AG10803 (cell line): Measurements from ENCODE around the gene SLC6A1.

Source experiments
- DNase-seq: peaks from one replicate; pipeline ENCODE4 v3.0.0; 2010; ENCODE audit warnings: low read depth
- H3K4me3 ChIP-seq: 2 replicates; pipeline ENCODE4 v1.5.1; 2011; ENCODE audit warnings: mild to moderate bottlenecking, low read length, control low read depth
- CTCF ChIP-seq: conservative IDR thresholded peaks from 2 replicates; pipeline ENCODE4 v1.5.1; 2011; ENCODE audit warnings: mild to moderate bottlenecking, low read length, control low read depth, inconsistent platforms

The SLC6A1 gene

DNA sequence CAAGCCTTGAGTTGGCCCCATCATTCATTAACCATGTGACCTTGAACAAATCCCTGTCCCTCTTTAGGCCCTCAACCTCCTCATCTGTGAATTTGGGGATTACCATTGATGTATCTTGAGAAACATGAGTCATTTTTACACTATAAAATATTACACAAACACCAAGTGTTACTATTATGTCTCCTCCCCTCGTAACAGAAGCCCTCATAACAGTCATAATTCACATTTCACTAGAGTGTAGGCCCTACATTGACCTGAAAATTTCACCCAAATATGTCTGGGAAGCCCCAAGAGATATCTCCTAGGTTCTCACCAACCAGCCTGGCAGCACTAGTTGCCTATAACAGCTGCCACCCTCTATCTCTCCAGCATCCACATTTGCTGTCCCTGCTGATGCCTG is 15.8 kb upstream of the SLC6A1 start:
- no peak for DNase-seq

GRCh38 chr3:10977892-10978510 is 14.5 kb upstream of the SLC6A1 start:
- peak; percentile 61 for DNase-seq
- no peak overlapping the region for H3K4me3 ChIP-seq
- TF ChIP-seq CTCF: no peak

More for the DNA sequence above, 15.8 kb upstream of the SLC6A1 start:
- H3K4me3 ChIP-seq: no peak overlapping the region
- TF ChIP-seq CTCF: no peak

- TF ChIP-seq CTCF: no peak
- no peak overlapping the region for H3K4me3 ChIP-seq
- no peak for DNase-seq
Observed at GRCh38 chr3:10978956-10979355, 13.6 kb upstream of the SLC6A1 start.

DNA sequence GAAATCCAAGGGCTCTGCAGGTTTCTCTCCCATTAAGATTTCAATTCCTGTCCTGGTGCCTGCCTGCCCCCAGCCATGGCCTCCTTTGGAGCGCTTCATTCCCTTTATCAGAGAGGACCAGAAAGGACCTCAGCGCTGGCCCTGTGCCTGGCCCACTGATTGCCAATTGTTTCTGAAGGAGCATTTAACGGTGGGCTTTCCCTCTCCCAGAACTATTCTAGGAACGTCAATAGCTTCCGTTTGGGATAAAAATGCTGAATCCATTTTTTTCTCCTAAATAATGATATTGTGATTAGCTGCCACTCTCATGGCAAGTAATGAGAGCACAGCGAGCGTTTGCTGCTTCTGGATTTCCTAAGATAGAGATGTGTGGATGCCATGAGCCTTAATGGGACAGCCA is 12.2 kb upstream of the SLC6A1 start:
- TF ChIP-seq CTCF: no peak
- H3K4me3 ChIP-seq: no peak overlapping the region
- DNase-seq: no peak

DNA sequence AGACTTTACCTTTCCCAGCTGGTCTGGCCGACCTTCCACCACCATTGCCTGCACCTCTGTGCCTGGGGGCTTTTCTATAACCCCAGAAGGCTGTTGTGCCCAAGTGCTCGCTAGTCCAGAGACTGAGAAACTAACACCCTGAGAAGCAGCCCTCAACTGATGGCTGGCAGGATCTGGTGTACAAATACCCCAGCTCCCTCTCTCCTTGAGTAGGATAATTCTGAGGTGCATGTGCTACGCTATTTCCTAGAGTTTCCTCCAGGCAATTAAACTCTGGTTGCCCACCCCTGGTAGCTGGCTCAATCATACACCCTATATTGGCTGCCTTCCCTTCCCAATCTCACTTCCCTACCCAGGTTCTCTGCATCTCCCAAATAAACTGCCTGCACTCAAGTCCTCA is 11.5 kb upstream of the SLC6A1 start:
- TF ChIP-seq CTCF: no peak
- no peak for DNase-seq
- H3K4me3 ChIP-seq: no peak overlapping the region

- DNase-seq: peak; percentile 49
- H3K4me3 ChIP-seq: no peak overlapping the region
- no peak for TF ChIP-seq CTCF
Observed at GRCh38 chr3:10981961-10982360, 10.6 kb upstream of the SLC6A1 start.

GRCh38 chr3:10982782-10983181 is 9.8 kb upstream of the SLC6A1 start:
- no peak for DNase-seq
- no peak overlapping the region for H3K4me3 ChIP-seq
- no peak for TF ChIP-seq CTCF
